HepG2 (cell line): ENCODE data around the gene PCDHGA6. TPM values are rescaled to one million over a fixed set of nuclear protein-coding genes. Genes with fewer than 3 reads are reported as not detected.
"Not testable (repeated sequence)": the region's sequence is repeated elsewhere in the genome, so short reads cannot be mapped to it uniquely, and the experiment has no call there.

Source experiments
- ATAC-seq: fragments of 200-7000 bp; cut with Tn5 transposase; 3 replicates; pipeline ENCODE4 v1.9.1; 2020; ENCODE audit warnings: mild to moderate bottlenecking, moderate library complexity
- BruUV-seq: library from RNA; stranded (reverse); fragments of 400-500 nt; replicated peaks from 2 replicates; lab custom pipeline; 2021; lab: Mats Ljungman, UMichigan
- CTCF ChIA-PET: fragments of 300-600 bp; formaldehyde crosslinking; extraction: SDS; loops from one replicate; lab custom pipeline; 2021; ENCODE audit warnings: low total read pairs, inconsistent platforms, low intra/inter-chr PET ratio; lab: Yijun Ruan, JAX
- POLR2A ChIA-PET: fragments of 350-600 bp; sonication (Branson Sonifier 250); formaldehyde crosslinking; loops from one replicate; lab custom pipeline; 2020; ENCODE audit warnings: antibody characterized with exemption, inconsistent platforms; lab: Yijun Ruan, JAX
- DNase-seq: peaks from one replicate; pipeline ENCODE4 v3.0.0-alpha.2; 2015; ENCODE audit warnings: low spot score
- FAIRE-seq: peaks from 3 replicates; lab custom pipeline; 2011; peaks lifted over from hg19 to GRCh38; lab: Jason Lieb, UNC
- H2AFZ ChIP-seq: one replicate; pipeline ENCODE4 v1.6.1; 2011; ENCODE audit warnings: low read length, inconsistent platforms
- H3K27ac ChIP-seq: fragments of 300-600 bp; 3 replicates; pipeline ENCODE4 v1.8.0; 2011; ENCODE audit warnings: mixed run types, mild to moderate bottlenecking, mixed read lengths, low read length, inconsistent platforms; ENCODE audit not compliant: insufficient read depth; ENCODE audit errors: extremely low read length
- H3K27me3 ChIP-seq, 2 experiments: fragments of 200-600 bp in 1 of 2; 2 replicates in 1 of 2; 3 replicates in 1 of 2; pipeline versions ENCODE4 v1.6.0 to v1.8.0; 2011; ENCODE audit warnings: low read length in 2 of 2, mild to moderate bottlenecking in 2 of 2, moderate library complexity in 2 of 2, inconsistent platforms in 1 of 2; ENCODE audit not compliant: insufficient read depth in 2 of 2, control insufficient read depth in 1 of 2
- H3K36me3 ChIP-seq, 2 experiments: fragments of 200-600 bp in 1 of 2; replicated peaks in 1 of 2; 2 replicates in 1 of 2; 3 replicates in 1 of 2; pipeline versions ENCODE4 v1.5.1 to v1.8.0; 2011; ENCODE audit warnings: low read length in 2 of 2, inconsistent platforms in 1 of 2; ENCODE audit not compliant: insufficient read depth in 2 of 2, control insufficient read depth in 1 of 2
- H3K4me1 ChIP-seq: 2 replicates; pipeline ENCODE4 v1.5.1; 2012; ENCODE audit warnings: low read length, inconsistent platforms; ENCODE audit not compliant: insufficient read depth
- H3K4me2 ChIP-seq: 2 replicates; pipeline ENCODE4 v1.6.0; 2011; ENCODE audit warnings: low read depth, low read length, inconsistent platforms
- H3K4me3 ChIP-seq, 3 experiments: fragments of 200-600 bp in 1 of 3; sonication (generic), shearing (Covaris generic) in 1 of 3; replicated peaks in 1 of 3; 2 replicates each; pipeline ENCODE4 v1.5.1; 2011 to 2016; ENCODE audit warnings: low read length in 3 of 3, inconsistent platforms in 2 of 3, low read depth in 2 of 3, mild to moderate bottlenecking in 2 of 3, control low read depth in 1 of 3, mixed read lengths in 1 of 3; ENCODE audit not compliant: insufficient read depth in 1 of 3
- H3K79me2 ChIP-seq: one replicate; pipeline ENCODE4 v1.6.1; 2011; ENCODE audit warnings: low read length, inconsistent platforms; ENCODE audit not compliant: insufficient read depth
- H3K9ac ChIP-seq: 2 replicates; pipeline ENCODE4 v1.6.0; 2011; ENCODE audit warnings: mild to moderate bottlenecking, low read depth, low read length, inconsistent platforms; ENCODE audit not compliant: insufficient read depth
- H3K9me3 ChIP-seq: 2 replicates; pipeline ENCODE4 v1.5.1; 2012; ENCODE audit warnings: mild to moderate bottlenecking, low read length
- H4K20me1 ChIP-seq: 2 replicates; pipeline ENCODE4 v1.6.0; 2011; ENCODE audit warnings: inconsistent platforms, mild to moderate bottlenecking, low read length, moderate library complexity; ENCODE audit not compliant: insufficient read depth
- CTCF ChIP-seq: sonication (generic); formaldehyde crosslinking; IDR thresholded peaks from 2 replicates; pipeline ENCODE4 v1.5.0; 2020; ENCODE audit warnings: mild to moderate bottlenecking, missing genetic modification reagents, moderate library complexity
- ESRRA ChIP-seq: sonication (generic); formaldehyde crosslinking; IDR thresholded peaks from 2 replicates; pipeline ENCODE4 v1.5.1; 2020; ENCODE audit warnings: mild to moderate bottlenecking, low read depth, missing genetic modification reagents
- FOSL1 ChIP-seq: sonication (generic); formaldehyde crosslinking; IDR thresholded peaks from 2 replicates; pipeline ENCODE4 v1.9.0; 2021; ENCODE audit warnings: missing genetic modification reagents, borderline replicate concordance
- GFI1 ChIP-seq: sonication (generic); formaldehyde crosslinking; IDR thresholded peaks from 2 replicates; pipeline ENCODE4 v1.5.0; 2020; ENCODE audit warnings: missing genetic modification reagents, mild to moderate bottlenecking, borderline replicate concordance
- GMEB1 ChIP-seq: sonication (generic); formaldehyde crosslinking; IDR thresholded peaks from 2 replicates; pipeline ENCODE4 v1.5.1; 2020; ENCODE audit warnings: missing genetic modification reagents, mild to moderate bottlenecking, borderline replicate concordance
- GRHL1 ChIP-seq: sonication (generic); formaldehyde crosslinking; conservative IDR thresholded peaks from 2 replicates; pipeline ENCODE4 v1.8.0; 2022; ENCODE audit warnings: missing genetic modification reagents
- HCFC1 ChIP-seq: fragments of 150-350 bp; IDR thresholded peaks from 2 replicates; pipeline ENCODE4 v1.6.1; 2014; ENCODE audit warnings: low read depth, low read length
- HES4 ChIP-seq: sonication (generic); formaldehyde crosslinking; IDR thresholded peaks from 2 replicates; pipeline ENCODE4 v1.9.0; 2021; ENCODE audit warnings: mild to moderate bottlenecking, missing genetic modification reagents, borderline replicate concordance
- ZFP82 ChIP-seq: sonication (generic); formaldehyde crosslinking; IDR thresholded peaks from 2 replicates; pipeline ENCODE4 v1.5.1; 2020; ENCODE audit warnings: mild to moderate bottlenecking, missing genetic modification reagents, borderline replicate concordance
- ZNF768 ChIP-seq: sonication (generic); formaldehyde crosslinking; IDR thresholded peaks from 2 replicates; pipeline ENCODE4 v1.4.0; 2020; ENCODE audit warnings: missing genetic modification reagents
- WGBS: methylation state at CpG from one replicate; pipeline ENCODE4 v1.1.6; 2017; ENCODE audit warnings: low lambda C conversion rate; 5-methylcytosine and 5-hydroxymethylcytosine counted together
- in situ Hi-C: cut with HindIII; loops from 2 replicates; pipeline ENCODE4 v1.10.0; 2017; ENCODE audit warnings: low pct_unique_long_range_greater_than_20kb; ENCODE audit not compliant: extremely low pct_ligation_motif_present
- intact Hi-C: fragments of 100-400 bp; cut with micrococcal nuclease; formaldehyde crosslinking; loops from one replicate; pipeline ENCODE4 v1.10.0; 2022; ENCODE audit not compliant: unreplicated experiment
- polyA plus RNA-seq, 8 experiments: library from polyadenylated mRNA; depleted of rRNA in 3 of 8; stranded (reverse) in 7 of 8; unstranded in 1 of 8; fragments of >200 nt; fragmentation: Illumina TruSeq in 4 of 8; extraction: Trizol in 4 of 8; gene quantifications; 2 replicates each; pipeline versions ENCODE4 v1.2.1 to v1.2.3, GENCODE V29; 2011 to 2016; ENCODE audit warnings: low read depth in 4 of 8, missing spikeins in 1 of 8, mixed read lengths in 1 of 8; ENCODE audit not compliant: insufficient read depth in 1 of 8
- total RNA-seq, 5 experiments: library from RNA; depleted of rRNA; stranded (reverse); fragments of >200 nt; fragmentation: Illumina TruSeq; extraction: Trizol; gene quantifications; 2 replicates each; pipeline ENCODE4 v1.2.3, GENCODE V29; 2016; ENCODE audit warnings: low read depth in 1 of 5

Gene PCDHGA6
- total and polyA plus RNA-seq, 2 of the 13 experiments (the other 11 are each of a cell fraction or from before 2014, with no cell fraction given) = 0.33 to 0.51 TPM

- H3K9ac ChIP-seq, H3K79me2 ChIP-seq, H3K36me3 ChIP-seq, H3K4me1 ChIP-seq, BruUV-seq, H3K4me2 ChIP-seq, H3K27ac ChIP-seq, H4K20me1 ChIP-seq, in situ Hi-C loops, FAIRE-seq, DNase-seq, CTCF ChIA-PET, H2AFZ ChIP-seq, POLR2A ChIA-PET, H3K27me3 ChIP-seq, intact Hi-C loops, H3K4me3 ChIP-seq: not testable (repeated sequence)
- 49% methylated on average over 26 of the region's 43 CpGs for WGBS
- TF ChIP-seq CTCF = 0 out of 2 replicates have a peak, but pooled peaks have one; percentile 3
- peak; percentile 70 for ATAC-seq
- peaks cover 41% of the 10 kb centered on the region for H3K9me3 ChIP-seq
Measured at GRCh38 chr5:141397756-141398551, 24.3 kb downstream of the PCDHGA6 start, which contains the start of gene PCDHGB5. TSS of gene PCDHGB5 (plus strand) at chr5:141397947. CDS start at chr5:141398128, 181 bp downstream.

GRCh38 chr5:141398608-141399007, 24.9 kb downstream of the PCDHGA6 start:
- POLR2A ChIA-PET = no interaction called here
- Histone ChIP-seq H3K9ac (no peak overlapping the region), H2AFZ (no peak overlapping the region), H3K4me3 (no peak overlapping the region), H3K79me2 (no peaks in the 10 kb centered on the region), H4K20me1 (no peaks in the 10 kb centered on the region), H3K36me3 (no peaks in the 10 kb centered on the region), H3K9me3 (peaks cover 34% of the 10 kb centered on the region), H3K27me3 (no peaks in the 10 kb centered on the region), H3K4me1 (no peaks in the 10 kb centered on the region), H3K4me2 (no peak overlapping the region), H3K27ac (no peak overlapping the region)
- ATAC-seq (no peak), DNase-seq (no peak), FAIRE-seq (no peak)
- intact Hi-C loops (no loop called here), in situ Hi-C loops (no loop called here)
- no TSS peak for BruUV-seq
- WGBS = 79% methylated on average over 10 of the region's 15 CpGs
- CTCF ChIA-PET = no interaction called here
- TF ChIP-seq ESRRA (CRISPR knock-in tag) (no peak), HCFC1 (no peak), GFI1 (no peak), GMEB1 (no peak), ZFP82 (CRISPR knock-in tag) (no peak), GRHL1 (CRISPR knock-in tag) (no peak), FOSL1 (CRISPR knock-in tag) (no peak), ZNF768 (CRISPR knock-in tag) (no peak), HES4 (CRISPR knock-in tag) (no peak)
